HG03342 (cell line): ENCODE results near the gene PPP1R11.
A peak's percentile ranks its signal among the peaks of the same experiment; 100 is the strongest.
"Not testable (repeated sequence)": the region's sequence is repeated elsewhere in the genome, so short reads cannot be mapped to it uniquely, and the experiment has no call there.

Source experiments
- ATAC-seq: cut with Tn5 transposase; IDR thresholded peaks from one replicate; pipeline ENCODE4 v1.9.1; 2021; ENCODE audit warnings: mild to moderate bottlenecking, moderate library complexity; ENCODE audit not compliant: unreplicated experiment

The PPP1R11 gene

GRCh38 chr6:30093951-30094661, 27.1 kb downstream of the PPP1R11 start:
- no peak for ATAC-seq

GRCh38 chr6:30096829-30097228, 29.8 kb downstream of the PPP1R11 start:
- no peak for ATAC-seq

- no peak for ATAC-seq
These were observed 31.1 kb downstream of the PPP1R11 start for GRCh38 chr6:30097902-30098768.

GRCh38 chr6:30100154-30100553, 33.2 kb downstream of the PPP1R11 start:
- ATAC-seq, result no peak

- no peak for ATAC-seq
These were observed 33.8 kb downstream of the PPP1R11 start for GRCh38 chr6:30100585-30101443.

GRCh38 chr6:30101444-30102413, 34.7 kb downstream of the PPP1R11 start:
- ATAC-seq, result peak; percentile 69

GRCh38 chr6:30102414-30102969, 35.5 kb downstream of the PPP1R11 start:
- no peak for ATAC-seq

- peak; percentile 57 for ATAC-seq
These were observed 36.2 kb downstream of the PPP1R11 start for GRCh38 chr6:30102970-30103871.

- no peak for ATAC-seq
These were observed 36.8 kb downstream of the PPP1R11 start for GRCh38 chr6:30103872-30104179.

GRCh38 chr6:30104661-30105060, 37.7 kb downstream of the PPP1R11 start:
- no peak for ATAC-seq

- ATAC-seq, result no peak
These were observed 44.4 kb downstream of the PPP1R11 start for GRCh38 chr6:30111266-30111856.

- ATAC-seq, result no peak
These were observed 45.5 kb downstream of the PPP1R11 start for GRCh38 chr6:30112402-30112994.

GRCh38 chr6:30113003-30113759, 46.2 kb downstream of the PPP1R11 start, which contains the start of gene TRIM31:
TRIM31 (minus strand) TSS chr6:30113090; CDS start chr6:30112805, 285 bp downstream.
- no peak for ATAC-seq

- no peak for ATAC-seq
These were observed 46.8 kb downstream of the PPP1R11 start for GRCh38 chr6:30113841-30114240.

- no peak for ATAC-seq
These were observed 49.7 kb downstream of the PPP1R11 start for GRCh38 chr6:30116724-30117123.

GRCh38 chr6:30118691-30119090, 51.7 kb downstream of the PPP1R11 start:
- ATAC-seq, result not testable (repeated sequence)
